ENCODE results near the gene L3MBTL2. TPM values are rescaled to one million over a fixed set of nuclear protein-coding genes. Genes with fewer than 3 reads are reported as not detected.

L3MBTL2 gene
- total and polyA plus RNA-seq, 9 of the 15 experiments (the other 6 are each of a cell fraction or from before 2014, with no cell fraction given): 10.3 to 23.1 (median 18.6) TPM

- TF ChIP-seq, protein P1, sequence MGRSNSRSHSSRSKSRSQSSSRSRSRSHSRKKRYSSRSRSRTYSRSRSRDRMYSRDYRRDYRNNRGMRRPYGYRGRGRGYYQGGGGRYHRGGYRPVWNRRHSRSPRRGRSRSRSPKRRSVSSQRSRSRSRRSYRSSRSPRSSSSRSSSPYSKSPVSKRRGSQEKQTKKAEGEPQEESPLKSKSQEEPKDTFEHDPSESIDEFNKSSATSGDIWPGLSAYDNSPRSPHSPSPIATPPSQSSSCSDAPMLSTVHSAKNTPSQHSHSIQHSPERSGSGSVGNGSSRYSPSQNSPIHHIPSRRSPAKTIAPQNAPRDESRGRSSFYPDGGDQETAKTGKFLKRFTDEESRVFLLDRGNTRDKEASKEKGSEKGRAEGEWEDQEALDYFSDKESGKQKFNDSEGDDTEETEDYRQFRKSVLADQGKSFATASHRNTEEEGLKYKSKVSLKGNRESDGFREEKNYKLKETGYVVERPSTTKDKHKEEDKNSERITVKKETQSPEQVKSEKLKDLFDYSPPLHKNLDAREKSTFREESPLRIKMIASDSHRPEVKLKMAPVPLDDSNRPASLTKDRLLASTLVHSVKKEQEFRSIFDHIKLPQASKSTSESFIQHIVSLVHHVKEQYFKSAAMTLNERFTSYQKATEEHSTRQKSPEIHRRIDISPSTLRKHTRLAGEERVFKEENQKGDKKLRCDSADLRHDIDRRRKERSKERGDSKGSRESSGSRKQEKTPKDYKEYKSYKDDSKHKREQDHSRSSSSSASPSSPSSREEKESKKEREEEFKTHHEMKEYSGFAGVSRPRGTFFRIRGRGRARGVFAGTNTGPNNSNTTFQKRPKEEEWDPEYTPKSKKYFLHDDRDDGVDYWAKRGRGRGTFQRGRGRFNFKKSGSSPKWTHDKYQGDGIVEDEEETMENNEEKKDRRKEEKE (IDR thresholded peaks at IDR 0.05; ENCODE audit: borderline replicate concordance in 1 of 2, control insufficient read depth in 1 of 2, low read depth in 2 of 2, low read length in 1 of 2): no peak
- TF ChIP-seq TCF7L2 (IDR thresholded peaks at IDR 0.05; ENCODE audit: low read depth, low read length): no peak
These were observed 10.8 kb downstream of the L3MBTL2 start (continued) for GRCh38 chr22:41215926-41216325.

DNA sequence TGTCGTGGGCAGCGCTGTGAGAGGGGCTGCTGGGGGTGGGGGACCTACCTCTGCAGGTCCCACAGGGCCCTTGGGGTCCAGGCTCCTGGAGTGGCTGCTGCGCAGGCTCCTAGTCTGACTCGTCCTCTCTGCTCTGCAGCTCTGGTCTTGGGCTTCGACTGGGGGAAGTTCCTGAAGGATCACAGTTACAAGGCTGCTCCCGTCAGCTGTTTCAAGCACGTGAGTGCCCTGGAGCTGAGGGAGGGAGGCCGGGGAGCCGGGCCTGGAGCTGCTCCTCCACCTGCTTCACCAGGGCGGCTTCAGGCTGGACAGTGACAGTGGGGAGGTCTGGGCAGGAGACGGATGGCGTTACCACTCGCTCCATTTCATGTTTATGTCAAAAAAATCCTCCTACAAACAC, 11.9 kb downstream of the L3MBTL2 start:
- H3K4me1 ChIP-seq (replicated peaks in 1 of 2; ENCODE audit: control insufficient read depth in 2 of 2, insufficient read depth in 2 of 2, low read length in 2 of 2): peaks cover 2 to 9% of the 10 kb centered on the region in 2 experiments; a peak in 2 of 5 replicates
- H3K4me2 ChIP-seq (ENCODE audit: insufficient read depth, low read length): no peak overlapping the region
- in situ Hi-C loops (cut with MboI) (no loop called here), intact Hi-C loops (cut with micrococcal nuclease) (no loop called here)
- DNase-seq (ENCODE audit: extremely low read depth in 1 of 4, low spot score in 3 of 4) (no peak), ATAC-seq (no peak), FAIRE-seq (no peak)
- H4K20me1 ChIP-seq (replicated peaks; ENCODE audit: control insufficient read depth, insufficient read depth, low read length): no peaks in the 10 kb centered on the region
- 92% methylated on average over 9 of the region's 13 CpGs for WGBS (ENCODE audit: insufficient coverage, low coverage, missing lambda C conversion rate)
- H3K4me3 ChIP-seq: no peak overlapping the region
- no peaks in the 10 kb centered on the region for H3K79me2 ChIP-seq (ENCODE audit: control insufficient read depth, insufficient read depth, low read length)
- no TSS peak for BruUV-seq (replicated peaks)
- H3K9me1 ChIP-seq (ENCODE audit: control insufficient read depth, insufficient read depth, low read length): peaks cover 3% of the 10 kb centered on the region
- no peak overlapping the region for H2AFZ ChIP-seq (ENCODE audit: low read depth, low read length)
- H3K9me3 ChIP-seq (replicated peaks; ENCODE audit: control insufficient read depth, insufficient read depth, low read depth, low read length): peaks cover 3% of the 10 kb centered on the region; the same call in 1 of the 2 replicates
- H3K9ac ChIP-seq (ENCODE audit: insufficient read depth in 1 of 2, low read depth in 2 of 2, low read length in 2 of 2): no peak overlapping the region; a peak in 1 of 4 replicates
- H3K27ac ChIP-seq (ENCODE audit: extremely low read depth, low read depth, low read length): no peak overlapping the region
- H3K36me3 ChIP-seq (ENCODE audit: control insufficient read depth, insufficient read depth, low read length): peaks cover 55% of the 10 kb centered on the region; the same call in 2 of the 3 replicates
- H3K27me3 ChIP-seq (ENCODE audit: control insufficient read depth in 2 of 2, insufficient read depth in 2 of 2, low read length in 2 of 2): no peaks in the 10 kb centered on the region
- ChIA-PET CTCF (ENCODE audit: low intra/inter-chr PET ratio) (no interaction called here), POLR2A (no interaction called here)
- TF ChIP-seq RBFOX2 (IDR thresholded peaks at IDR 0.05; ENCODE audit: low read depth, low read length) (peak; percentile 64), ARID4B (CRISPR knock-in tag; IDR thresholded peaks at IDR 0.05) (no peak)

All from K562 (cell line).